Epidermal melanocyte (primary cell): Measurements from ENCODE around the gene EEFSEC.

ENCODE experiments used
- DNase-seq: peaks from one replicate; pipeline ENCODE4 v3.0.0; 2011; ENCODE audit warnings: low spot score; ENCODE audit not compliant: insufficient read length

The EEFSEC gene

DNA sequence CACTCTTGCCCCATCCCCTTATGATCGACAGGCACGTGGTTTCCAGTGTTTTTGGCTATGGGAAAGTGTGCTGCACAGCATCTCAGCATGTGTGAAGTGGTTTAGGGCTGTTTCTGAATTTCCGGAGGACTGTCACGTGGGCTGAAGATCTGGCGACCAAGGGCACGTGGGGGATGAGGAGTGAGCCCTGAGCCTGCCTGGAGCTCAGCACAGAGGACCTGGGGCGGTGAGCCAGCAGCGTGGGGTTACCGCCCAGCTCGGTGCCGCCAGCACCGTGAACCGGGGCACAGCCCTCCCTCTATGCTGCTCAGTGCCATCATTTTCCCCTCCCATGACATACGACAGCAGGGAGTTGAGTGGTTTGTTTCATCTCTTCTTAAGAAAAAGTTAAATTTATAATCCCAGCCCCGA is 163.2 kb downstream of the EEFSEC start:
- no peak for DNase-seq

DNA sequence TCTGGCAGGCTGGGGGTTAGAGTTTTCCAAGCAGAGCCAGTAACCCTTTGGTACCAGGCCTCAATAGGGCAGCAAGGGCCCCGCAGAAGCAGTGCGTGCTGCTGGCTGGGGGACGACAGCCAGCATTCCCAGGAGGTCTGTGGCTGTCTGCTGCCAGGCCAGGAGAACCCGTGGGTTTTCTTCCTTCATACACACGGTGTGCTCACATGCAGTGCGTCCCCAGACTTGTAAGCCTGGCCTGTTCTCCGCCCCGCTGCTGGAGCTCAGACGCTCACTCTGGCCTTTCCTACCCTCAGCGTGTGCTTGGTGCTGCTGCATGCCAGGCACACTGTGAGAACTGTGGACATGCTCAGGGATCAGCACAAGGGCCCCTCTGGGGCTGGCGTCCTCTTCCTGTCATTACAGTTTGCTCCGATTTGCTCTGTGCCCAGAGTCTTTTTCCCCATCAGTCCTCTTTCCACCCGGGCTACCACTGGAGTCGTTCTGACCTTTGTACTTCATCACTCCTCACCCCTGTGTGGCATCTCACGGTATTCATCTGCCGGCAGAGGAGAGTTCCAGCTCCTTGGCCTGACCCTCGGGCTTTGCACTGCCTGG is 163.9 kb downstream of the EEFSEC start:
- DNase-seq, result no peak

DNA sequence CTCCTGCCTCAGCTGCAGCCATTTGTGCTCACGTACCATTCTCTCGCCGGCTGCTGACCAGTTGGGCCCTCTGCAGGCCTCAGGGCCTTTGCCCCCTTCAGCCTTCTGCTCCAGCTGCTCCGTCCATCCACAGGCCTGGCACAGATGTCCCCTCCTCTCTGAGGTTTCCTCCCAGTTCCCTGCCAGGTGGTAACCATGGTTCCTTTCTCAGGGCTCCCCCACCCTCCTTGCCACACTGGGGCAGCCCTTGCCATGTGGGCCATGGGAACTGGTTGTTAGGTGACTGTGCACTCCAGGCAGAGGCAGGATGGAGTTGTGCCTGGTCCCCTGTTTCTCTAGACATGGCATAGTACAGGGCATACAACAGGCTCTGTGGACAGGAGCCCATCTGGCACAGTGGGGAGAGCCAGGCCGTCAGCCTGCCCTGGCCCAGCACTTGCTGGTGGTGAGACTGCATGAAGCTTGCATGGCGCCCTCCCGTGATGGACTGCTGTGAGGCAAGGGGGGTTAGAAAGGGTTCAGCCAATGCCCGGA is 164.5 kb downstream of the EEFSEC start:
- DNase-seq, result no peak

DNA sequence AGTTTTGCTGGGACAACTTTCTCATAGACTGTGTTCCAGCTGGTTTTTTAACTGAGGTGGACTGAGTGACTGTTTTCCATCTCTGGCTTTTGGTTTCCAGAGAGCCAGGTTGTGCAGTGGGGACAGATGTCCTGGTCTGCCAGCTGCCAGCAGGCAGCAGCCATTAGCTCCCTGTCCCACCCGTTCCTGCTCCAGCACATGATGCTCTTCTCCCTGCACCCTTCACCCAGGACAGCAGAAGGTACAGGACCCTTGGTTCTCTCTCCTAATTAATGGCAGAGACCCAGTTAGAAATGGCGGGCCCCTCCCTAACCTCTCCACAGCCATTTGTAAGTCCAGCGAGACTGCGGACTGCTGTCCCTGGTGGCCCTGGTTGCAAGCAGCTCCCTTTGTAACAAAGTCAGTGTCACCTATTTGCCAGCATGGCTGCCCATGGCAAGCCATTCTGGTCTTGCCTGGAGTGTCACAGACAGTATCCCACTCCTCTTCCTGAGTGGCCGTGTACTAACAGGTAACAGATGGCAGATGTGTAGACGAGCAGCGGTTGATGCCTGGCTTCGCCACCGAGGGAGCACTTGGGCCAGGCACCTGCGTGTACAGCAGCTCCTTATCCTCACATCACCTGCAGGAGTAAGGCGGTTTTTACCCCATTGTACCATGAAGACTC is 165.1 kb downstream of the EEFSEC start:
- DNase-seq, result no peak

DNA sequence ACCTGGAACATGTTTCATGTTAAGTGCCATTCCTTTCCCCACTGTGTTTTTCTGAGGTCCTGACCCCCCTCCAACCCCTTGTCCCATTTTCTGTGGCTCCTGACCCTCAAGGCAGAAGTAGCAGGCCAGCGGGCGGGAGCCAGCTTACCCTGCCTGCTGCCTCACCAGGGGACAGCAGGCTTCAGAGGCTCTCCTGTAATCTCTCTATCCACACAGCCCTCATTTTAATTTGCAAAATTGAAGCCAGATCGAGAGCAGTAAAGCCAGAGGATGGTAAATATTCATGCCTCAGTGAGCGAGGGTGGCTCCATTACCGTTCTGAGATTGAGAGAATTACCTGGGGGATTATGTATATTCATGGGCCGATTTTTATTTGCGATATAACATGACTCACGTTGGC is 165.8 kb downstream of the EEFSEC start:
- DNase-seq, result no peak

DNA sequence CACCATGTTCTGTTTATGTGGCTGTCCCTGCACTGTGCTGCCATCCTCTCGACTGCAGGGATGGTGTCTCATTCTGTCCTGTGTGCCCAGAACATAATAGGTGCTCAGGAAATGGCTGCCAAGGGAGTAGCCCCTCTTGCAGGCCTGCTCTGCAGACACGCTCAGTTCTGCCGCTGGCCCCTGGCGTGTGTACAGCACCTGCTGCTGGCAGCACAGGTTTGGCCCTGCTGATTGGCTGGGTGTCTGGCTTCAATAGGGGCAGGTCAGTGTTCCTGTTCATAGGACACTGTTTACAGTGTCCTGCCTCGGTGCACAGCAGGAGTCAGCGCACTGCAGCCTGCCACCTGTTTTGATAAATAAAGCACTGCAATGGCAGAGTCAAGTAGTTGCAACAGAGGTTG is 166.5 kb downstream of the EEFSEC start:
- DNase-seq, result no peak

DNA sequence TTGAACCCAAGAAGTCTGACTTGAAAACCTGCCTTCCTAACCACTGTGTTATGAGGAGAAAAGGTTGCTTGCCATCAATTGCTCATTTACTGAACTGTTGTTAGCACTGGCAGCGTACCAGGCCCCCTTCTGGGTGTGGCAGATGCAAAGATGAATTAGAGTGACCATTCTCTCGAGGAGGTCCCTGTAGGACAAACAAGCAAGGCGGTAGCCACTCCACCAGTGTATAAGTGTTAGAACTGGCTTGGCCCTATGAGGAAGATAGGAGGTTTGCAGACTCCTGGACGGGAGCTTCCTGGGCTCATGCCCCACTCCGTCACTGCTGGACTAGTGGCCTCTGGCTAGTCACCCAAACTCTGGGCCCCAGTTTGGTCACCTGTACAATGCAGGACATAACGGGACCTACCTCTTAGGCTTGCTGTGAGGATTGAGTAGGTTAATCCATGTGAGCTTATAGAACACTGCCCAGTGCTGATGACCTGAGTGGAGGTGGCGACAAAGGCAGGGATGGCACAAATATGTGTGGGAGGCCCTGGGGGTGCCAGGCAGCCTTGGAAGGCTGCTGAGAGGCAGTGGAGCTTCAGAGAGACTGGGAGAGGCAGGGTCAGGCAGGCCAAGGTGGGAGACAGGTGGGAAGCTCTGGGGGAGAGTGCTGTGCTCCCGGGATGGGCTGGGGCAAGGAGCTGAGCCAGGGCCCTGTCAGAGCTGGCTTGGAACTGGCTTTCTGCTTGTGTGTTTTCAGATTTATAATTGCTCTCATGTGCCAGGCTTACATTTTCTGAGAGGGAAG is 167.5 kb downstream of the EEFSEC start:
- DNase-seq, result no peak

DNA sequence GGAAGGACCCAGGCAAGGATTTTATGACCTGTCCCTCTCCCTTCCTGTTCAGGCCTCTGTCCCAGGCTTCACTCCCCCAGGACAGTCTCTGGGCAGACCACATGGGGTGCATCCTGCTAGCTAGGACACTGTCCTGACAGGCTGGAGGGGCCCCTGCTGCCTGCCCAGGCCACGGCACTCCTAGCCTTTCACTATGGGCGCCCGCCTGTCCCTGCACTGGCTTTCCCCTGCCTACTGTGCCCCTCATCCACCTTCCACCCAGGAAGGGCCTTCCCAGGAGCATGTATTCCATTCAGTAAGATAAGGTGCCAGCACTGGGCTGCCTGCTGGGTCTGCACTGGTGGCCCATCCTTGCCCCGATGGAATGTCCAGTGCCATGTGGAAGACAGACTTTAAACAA is 168.1 kb downstream of the EEFSEC start:
- DNase-seq, result no peak

DNA sequence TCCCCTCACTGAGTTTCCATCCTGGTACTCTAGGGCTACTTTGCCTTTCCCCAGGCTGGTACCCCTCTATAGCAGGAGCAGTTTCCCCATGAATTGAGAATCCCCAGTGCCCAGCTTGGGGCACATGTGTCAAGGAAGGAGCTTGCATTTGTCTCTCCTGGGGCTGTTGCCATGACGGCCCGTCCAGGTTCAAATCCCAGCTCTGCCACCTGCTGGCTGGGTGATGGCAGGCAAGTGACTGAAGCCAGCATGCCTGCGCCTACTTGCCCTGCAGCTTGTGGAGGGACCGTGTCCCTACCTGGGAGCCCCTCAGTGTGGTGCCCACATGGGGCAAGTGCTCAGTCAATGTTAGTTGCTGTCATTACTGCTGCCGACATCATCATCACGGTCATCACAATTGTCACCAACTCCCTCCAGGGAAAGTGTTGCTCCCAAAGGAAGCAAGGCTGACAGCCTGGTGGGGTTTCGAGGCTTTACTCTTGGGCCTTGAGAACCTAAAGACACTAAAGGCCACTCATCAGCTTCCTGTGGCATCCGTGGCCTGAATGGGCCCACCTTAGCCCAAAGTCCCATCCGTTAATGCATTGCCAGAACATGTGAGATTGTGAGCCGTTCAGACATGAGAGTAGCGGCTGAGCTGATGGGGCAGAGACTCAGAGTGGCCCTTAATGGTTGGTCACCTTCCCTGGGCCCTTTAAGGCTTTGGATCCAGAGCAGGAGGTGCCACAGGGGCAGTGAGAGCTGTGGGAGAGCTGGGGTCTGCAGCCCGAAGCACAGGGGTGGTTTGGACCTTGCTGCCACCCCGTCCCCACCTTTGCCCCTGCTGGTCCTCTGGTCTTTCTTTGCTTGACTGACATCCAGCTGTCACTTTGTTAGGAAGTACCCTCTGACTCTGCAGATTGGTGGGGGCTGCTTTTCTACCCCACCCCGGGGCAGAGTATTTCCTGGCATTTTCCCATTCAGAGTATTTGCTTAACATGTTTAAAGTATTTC is 169.0 kb downstream of the EEFSEC start:
- DNase-seq, result no peak

DNA sequence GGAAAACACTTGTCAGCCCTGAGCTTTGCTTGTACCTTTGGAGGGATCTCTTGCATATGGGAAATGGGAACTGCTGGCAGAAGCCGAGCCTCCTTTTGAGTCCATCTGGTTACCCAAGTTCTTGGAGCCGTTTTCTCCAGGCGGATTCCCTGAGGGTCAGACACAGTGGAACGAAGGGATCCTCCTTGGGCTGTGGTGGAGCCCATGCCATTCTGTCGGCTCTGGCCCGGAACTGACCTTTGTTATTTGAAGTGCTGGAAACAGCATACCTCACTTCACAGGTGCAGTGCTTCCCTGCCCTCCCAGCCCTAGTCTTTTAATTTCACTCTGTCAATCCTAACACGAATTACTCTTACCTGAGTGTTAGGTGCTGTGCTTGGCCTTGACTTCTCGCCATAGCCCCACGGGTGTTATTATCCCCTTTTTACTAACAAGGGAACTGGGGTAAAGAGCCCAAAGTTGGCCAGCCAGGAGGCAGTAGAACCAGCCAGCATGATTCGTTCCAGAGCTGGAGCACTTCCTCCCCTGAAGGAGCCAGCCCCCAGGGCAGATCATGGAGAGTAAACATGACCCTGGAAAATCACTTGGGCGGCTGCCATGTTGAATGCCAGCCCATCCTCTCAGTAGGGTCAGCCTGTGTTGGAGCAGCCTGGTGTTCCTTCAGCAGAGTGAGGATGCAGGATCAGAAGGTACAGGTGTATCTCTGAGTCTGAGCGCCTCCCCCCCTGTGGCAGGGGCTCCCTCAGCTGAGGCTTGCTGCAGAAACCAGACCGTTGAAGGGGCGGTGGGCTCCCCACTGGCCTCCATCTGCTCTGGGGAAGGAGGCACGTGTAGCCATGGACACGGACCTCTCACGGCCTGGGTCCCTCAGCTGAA is 170.2 kb downstream of the EEFSEC start:
- no peak for DNase-seq

DNA sequence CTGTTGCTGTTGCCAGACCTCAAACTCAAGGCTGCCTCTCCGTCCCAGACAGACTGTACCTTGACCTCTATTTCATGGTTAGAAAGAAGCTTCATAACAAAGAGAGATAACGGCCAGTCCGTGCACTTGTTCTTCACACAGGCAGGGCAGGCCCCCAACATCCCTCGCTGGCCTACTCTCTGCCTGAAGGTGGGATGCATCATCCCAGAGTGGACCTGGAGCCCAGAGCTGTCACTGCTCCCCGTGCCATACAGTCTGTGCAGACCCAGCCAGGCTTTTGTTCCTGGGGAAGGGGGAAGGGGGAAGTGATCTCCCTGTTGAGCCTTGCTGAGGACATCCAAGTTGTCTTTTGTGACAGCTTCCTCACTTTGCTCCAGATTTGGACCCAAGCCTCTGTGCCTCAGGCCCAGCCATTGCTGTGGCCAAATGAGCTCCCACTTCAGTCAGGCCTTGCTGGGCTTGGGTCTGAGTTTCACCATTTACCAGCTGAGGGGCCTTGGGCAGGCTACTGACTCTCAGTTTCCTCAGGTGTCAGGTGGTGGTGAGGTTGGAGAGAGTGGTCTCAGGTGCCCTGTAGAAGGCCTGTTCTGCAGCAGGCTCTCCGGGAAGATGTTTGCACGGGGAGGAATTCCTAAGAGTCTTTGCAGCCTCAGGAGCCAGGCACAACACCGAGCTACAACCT is 171.8 kb downstream of the EEFSEC start:
- DNase-seq, result no peak

DNA sequence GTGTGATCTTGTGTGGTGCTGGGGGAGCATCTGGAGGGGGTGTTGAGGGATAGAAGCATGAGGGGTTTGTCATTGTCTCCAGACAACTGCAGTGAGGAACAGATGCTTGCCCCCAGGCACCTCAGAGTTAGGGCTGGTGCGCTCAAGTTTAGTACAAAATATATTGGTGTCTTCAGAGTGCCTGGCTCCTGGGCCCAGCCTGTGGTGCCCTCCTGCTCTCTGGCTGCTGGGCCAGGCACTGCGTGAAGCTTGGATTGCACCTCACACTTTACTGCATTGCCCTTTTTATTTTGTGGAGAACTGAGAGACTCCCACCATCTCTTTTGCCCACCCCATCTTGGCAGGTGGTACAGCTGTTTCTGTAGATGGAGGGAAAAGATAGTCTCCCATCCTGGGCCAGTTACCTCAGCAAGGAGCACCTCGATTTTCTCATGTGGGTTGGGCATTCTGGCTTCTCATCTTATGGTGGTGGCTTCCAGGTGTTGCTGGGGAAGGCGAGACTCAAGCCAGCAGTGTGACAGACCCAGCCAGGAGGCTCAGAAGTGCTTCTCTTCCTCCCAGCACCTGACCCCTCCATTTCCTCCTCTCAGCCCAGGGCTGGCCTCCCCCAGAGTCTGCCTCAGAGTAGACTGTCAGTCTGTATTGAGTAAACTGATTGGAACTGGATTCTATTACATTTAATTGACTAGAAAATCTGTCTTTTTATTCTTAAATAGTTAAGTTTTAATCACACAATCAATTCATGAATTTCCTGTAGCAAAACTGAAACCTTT is 173.0 kb downstream of the EEFSEC start:
- DNase-seq, result no peak

DNA sequence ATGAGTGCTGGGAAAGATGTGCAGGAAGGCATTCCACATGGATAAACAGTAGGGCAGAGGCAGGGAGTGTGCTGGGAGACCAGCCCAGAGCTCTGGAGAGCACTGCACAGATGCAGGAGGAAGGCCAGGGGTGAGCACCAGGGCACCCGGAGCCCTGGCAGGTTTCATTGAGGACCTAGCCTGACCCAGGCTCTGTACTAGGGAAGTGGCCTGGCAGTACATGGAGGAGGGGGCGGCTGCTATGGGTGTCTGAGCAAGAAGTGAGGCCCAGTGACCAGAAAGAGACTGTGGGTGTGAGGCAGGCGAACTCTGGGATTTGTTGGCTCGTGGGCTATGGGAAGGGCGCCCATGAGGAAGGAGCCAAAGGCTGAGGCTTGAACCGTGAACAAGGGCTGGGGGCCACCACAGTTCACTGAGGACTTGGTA is 174.3 kb downstream of the EEFSEC start:
- no peak for DNase-seq

DNA sequence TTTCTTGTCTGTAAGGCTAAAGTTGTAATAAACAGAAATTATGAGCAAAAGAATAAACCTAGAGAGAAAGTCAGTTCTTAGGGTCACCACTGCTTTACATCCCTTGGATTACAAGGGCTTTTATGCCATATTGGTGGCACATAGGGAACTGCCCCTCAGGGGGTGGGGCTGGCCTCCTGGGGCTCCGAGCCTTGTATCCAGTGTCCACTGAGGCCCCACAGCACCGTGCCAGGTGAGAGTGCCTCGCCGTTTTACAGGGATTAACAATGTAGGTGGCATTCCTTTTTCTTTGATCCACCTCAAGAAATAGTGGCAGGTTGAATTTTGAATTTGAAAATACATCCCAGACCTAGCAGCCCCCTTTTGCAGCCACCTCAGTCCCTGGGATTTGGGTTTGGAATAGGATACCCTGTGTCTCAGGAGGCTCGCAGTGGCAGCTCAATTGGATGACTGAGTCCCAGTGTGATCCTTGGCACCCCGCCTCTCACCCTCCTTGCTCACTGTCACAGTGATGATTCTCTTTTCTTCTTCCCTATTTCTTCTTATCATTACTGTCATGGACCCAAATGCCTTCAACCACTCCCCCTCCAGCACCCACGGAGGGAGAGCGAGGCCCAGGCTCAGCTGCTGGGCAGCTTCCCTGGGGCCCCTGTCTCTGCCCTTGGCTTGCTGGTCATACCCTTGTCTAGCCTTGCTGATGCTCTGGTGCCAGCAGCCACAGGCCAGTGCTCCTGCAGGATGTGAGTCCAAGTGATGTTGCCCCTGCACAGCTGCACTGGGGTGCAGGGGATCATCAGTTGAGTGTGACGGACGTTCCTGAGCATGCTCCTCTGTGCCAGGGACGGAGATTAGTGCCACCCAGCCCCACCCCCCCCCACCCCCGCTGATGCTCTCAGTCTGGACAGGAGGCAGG is 175.5 kb downstream of the EEFSEC start:
- DNase-seq, result no peak

DNA sequence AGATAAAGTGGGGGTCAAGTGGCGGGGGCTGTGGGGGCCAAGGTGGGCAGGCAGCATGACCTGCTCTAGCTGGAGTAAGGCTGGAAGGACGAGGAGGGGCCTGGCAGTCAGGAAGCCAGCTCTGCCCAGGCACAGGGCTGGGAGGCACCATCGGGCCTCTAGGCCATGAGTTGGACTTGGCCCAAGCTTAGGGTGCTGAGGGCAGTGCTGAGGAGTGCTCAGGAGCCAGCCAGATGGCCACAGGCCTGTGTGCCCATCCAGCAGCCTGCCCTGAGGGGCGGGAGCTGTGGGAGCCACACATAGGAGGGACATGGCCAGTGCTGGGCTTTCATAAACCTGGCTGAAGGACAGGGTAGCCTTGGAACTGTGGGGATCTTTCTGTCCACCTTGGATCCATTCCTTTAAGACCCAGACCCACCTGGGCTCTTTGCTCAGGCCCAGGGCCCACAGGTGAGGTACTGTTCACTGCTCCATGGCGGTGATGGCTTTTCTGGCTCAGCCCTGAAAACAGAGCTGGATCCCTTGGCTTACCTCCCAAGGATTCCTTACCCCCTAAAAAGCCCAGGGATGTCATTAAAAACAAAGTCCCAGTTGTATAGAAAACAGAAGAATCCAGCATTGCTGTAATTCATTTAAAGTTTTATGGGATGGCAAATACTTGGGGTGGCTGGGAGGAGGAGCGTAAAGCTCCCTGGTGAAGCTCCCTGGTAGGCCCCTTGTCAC is 176.4 kb downstream of the EEFSEC start:
- DNase-seq, result no peak

DNA sequence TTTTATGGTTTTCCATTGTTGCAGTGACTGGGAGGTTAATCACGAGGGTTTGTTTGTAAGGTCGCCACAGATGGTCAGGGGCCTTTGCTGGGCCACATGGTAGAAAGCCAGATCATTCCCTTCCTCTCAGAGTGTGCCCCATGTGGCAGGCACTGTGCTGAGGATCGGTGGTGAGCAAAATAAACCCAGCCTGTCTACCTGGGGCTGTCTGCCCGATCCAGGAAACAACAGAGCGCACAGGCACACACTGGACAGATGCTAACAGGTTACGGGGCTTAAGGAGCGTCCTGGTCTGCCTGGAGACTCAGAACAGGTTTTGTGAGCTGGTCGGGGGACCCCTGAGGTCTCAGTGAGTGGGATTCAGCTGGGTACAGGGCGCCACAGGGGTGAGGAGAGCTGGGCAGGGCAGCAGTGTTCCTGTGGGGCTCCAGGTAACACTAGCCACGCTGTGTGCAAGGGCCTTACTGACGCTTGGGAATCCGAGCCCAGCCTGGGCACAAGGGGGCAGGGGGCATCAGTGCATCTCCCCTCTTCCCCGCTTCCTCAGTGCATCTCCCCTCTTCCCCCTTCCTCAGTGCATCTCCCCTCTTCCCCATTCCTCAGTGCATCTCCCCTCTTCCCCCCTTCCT is 177.0 kb downstream of the EEFSEC start:
- DNase-seq, result no peak
